ENCODE measurements around the gene RTL10. TPM values are rescaled to one million over a fixed set of nuclear protein-coding genes. Genes with fewer than 3 reads are reported as not detected.

Gene RTL10
- total and polyA plus RNA-seq, 2 of the 4 experiments (the other 2 are of a cell fraction) = 8.6 to 12.1 TPM

- in situ Hi-C loops (cut with MboI; ENCODE audit: low sequenced_read_pairs) (no loop called here), intact Hi-C loops (cut with micrococcal nuclease) (no loop called here), dilution Hi-C loops (cut with HindIII; ENCODE audit: low sequenced_read_pairs, unreplicated experiment) (no loop called here)
- H3K9me1 ChIP-seq (ENCODE audit: insufficient read depth, low read length) = peaks cover 25% of the 10 kb centered on the region
- ChIA-PET CTCF (no interaction called here), POLR2A (ENCODE audit: unreplicated experiment) (no interaction called here)
- H3K4me2 ChIP-seq (ENCODE audit: low read depth, low read length) = no peak overlapping the region
- BruUV-seq (replicated peaks) = no TSS peak
- no peak overlapping the region for H3K18ac ChIP-seq (ENCODE audit: low read depth, low read length)
- no peak overlapping the region for H3K4ac ChIP-seq (ENCODE audit: low read depth, low read length)
- no peak overlapping the region for H3K27ac ChIP-seq (ENCODE audit: insufficient read depth, low read length)
- H2BK5ac ChIP-seq (ENCODE audit: low read depth, low read length, poor library complexity, severe bottlenecking) = no peak overlapping the region
- H2AFZ ChIP-seq (replicated peaks; ENCODE audit: low read length, poor library complexity) = no peak overlapping the region
- no peak overlapping the region for H4K5ac ChIP-seq (ENCODE audit: low read depth, low read length)
- H3K9ac ChIP-seq (ENCODE audit: low read depth, low read length) = no peak overlapping the region
- no peak overlapping the region for H2AK5ac ChIP-seq (ENCODE audit: low read depth, low read length)
- H4K8ac ChIP-seq (ENCODE audit: low read depth in 2 of 2, low read length in 2 of 2) = 0 out of 4 replicates have a peak overlapping the region, but pooled peaks of 1 of the 2 experiments have one; percentile 5
- ATAC-seq (ENCODE audit: low read depth) (no peak), DNase-seq (no peak)
- H3K27me3 ChIP-seq (ENCODE audit: control insufficient read depth, insufficient read depth, low read length) = no peaks in the 10 kb centered on the region
- no peak overlapping the region for H2BK20ac ChIP-seq (ENCODE audit: low read depth, low read length)
- WGBS, 2 experiments (ENCODE audit: extremely low coverage in 2 of 2, insufficient read length in 1 of 2) = 83% methylated on average over 6 of the region's 23 CpGs; no CpG with 5 or more reads in 1 of the 2 experiments
- TF ChIP-seq MXI1 (IDR thresholded peaks at IDR 0.05; ENCODE audit: borderline replicate concordance, low read depth, low read length) = no peak
- TF ChIP-seq USF2 (IDR thresholded peaks at IDR 0.05; ENCODE audit: low read depth, low read length) = no peak
- no peak for TF ChIP-seq CHD1 (IDR thresholded peaks at IDR 0.05; ENCODE audit: low read depth, low read length)
- no peak overlapping the region for H3K14ac ChIP-seq (replicated peaks; ENCODE audit: low read depth, low read length)
- no peak overlapping the region; the same call in 1 of the 2 replicates for H2BK120ac ChIP-seq (ENCODE audit: low read depth, low read length)
- peaks cover 32% of the 10 kb centered on the region for H3K4me1 ChIP-seq (ENCODE audit: control insufficient read depth, insufficient read depth, low read length)
- no peaks in the 10 kb centered on the region for H3K9me3 ChIP-seq (ENCODE audit: control insufficient read depth, insufficient read depth, low read length)
- H3K56ac ChIP-seq (ENCODE audit: extremely low read depth, insufficient read depth, low read length) = no peak overlapping the region
- peaks cover 1% of the 10 kb centered on the region; the same call in 1 of the 2 replicates for H3K36me3 ChIP-seq (ENCODE audit: control insufficient read depth, insufficient read depth, low read length)
- H3K79me1 ChIP-seq (ENCODE audit: low read depth in 1 of 2, low read length in 2 of 2) = peaks cover 16 to 33% of the 10 kb centered on the region in 2 experiments
- no peak overlapping the region; the same call in 1 of the 2 replicates for H4K91ac ChIP-seq (ENCODE audit: insufficient read depth, low read depth, low read length)
- H2AK9ac ChIP-seq (replicated peaks; ENCODE audit: low read depth, low read length, poor library complexity) = no peak overlapping the region
- no peak overlapping the region for H3K4me3 ChIP-seq (ENCODE audit: insufficient read depth, low read depth, low read length)
- H2BK15ac ChIP-seq (ENCODE audit: low read depth, low read length) = no peak overlapping the region
- H3K23ac ChIP-seq (ENCODE audit: low read depth, low read length) = no peak overlapping the region
- H4K20me1 ChIP-seq (ENCODE audit: insufficient read depth, low read length) = no peaks in the 10 kb centered on the region
Measured at GRCh38 chr22:19875531-19876313, 21.0 kb upstream of the RTL10 start.
